ENCODE results near the gene ELAVL3. TPM values are rescaled to one million over a fixed set of nuclear protein-coding genes. Genes with fewer than 3 reads are reported as not detected.

The ELAVL3 gene
- not detected for total RNA-seq

DNA sequence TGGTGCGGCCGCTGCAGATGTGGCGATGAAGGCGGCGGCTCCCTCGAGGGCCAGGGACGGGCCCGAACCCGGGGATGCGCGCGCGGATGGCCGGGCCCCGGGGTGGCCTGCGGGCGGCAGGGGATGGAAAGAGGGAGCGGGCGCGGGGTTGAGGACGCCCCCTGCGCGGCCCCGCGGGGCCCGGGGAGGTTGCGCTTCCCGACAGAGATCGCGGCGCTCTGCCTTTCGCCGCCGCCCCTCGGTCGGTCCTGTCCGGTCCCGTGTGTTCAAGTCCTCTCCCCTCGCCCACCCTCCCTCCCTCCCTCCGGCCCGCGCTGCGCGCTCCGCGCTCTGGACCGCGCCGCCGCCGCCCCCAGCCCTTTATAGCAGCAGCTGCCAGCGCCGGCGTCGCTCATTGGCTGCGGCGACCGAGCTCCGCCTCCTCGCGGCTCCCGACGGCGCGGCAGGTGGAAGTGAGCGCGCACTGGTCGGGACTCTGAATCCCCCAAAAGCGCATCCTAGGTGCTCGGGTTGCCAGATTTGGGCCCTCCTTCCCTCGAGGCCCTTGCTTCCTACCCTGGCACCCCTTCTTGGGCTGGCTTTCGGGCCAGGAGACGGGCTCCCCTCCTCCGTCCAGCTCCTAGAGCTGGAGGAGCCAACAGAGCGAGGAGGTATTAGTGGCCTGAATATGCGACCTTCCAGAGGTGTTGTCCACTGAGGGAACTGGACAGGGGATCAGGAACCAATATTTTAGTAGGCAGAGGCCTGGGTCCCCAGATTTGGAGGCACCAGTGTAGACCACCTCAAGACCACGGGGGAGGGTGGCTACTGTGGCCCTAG, at the start of gene ELAVL3:
ELAVL3 (minus strand) TSS at position 332 of the 819 bp plus-strand sequence. CDS start 438 bp downstream, outside the sequence.
- H3K9me3 Mint-ChIP-seq (ENCODE audit: low read depth): no peaks in the 10 kb centered on the region
- no peak for DNase-seq
- H3K36me3 Mint-ChIP-seq: peaks cover 3% of the 10 kb centered on the region
- H3K4me3 Mint-ChIP-seq: peak within 1 kb of the TSS; percentile 53
- CTCF ChIA-PET: interaction anchor here (1.0 to 3.4 kb wide), 4 partner anchors 13 to 100 kb away, joined by 3 to 52 read pairs (median 12); partner anchors contain the start of gene EPOR
- no peak for ATAC-seq
- H3K27ac Mint-ChIP-seq: no peak within 1 kb of the TSS
- peaks cover 34% of the 10 kb centered on the region for H3K27me3 Mint-ChIP-seq
- H3K4me1 Mint-ChIP-seq: peaks cover 20% of the 10 kb centered on the region

DNA sequence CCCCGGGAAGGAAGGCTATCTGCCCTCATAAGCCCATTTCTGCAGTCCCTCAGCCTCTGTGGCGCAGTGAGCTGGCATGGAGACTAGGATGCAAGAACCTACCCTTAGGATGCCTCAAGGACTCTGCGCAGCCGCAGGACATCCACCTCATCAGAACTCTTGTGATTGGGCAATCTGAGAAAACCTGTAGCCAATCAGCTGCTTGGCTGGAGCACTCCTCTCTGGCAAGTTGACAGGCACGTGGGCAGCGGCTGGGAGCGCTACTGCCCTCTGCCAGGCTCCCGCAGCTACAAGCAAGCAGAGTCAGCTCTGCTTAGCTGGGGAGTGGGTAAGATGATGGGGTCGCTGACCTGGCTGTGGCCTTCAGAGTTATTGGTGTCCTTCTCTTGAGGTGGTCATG, 49.6 kb upstream of the ELAVL3 start:
- Mint-ChIP-seq H3K27ac (no peak overlapping the region), H3K9me3 (ENCODE audit: low read depth) (no peaks in the 10 kb centered on the region), H3K36me3 (peaks cover 5% of the 10 kb centered on the region), H3K4me1 (peaks cover 31% of the 10 kb centered on the region), H3K27me3 (peaks cover 5% of the 10 kb centered on the region), H3K4me3 (no peak overlapping the region)
- ATAC-seq: no peak
- peak; percentile 58 for DNase-seq
- CTCF ChIA-PET: interaction anchor here (0.7 to 1.0 kb wide), 2 partner anchors 33 to 149 kb away, joined by 3 to 6 read pairs; no protein-coding TSS in a partner anchor

DNA sequence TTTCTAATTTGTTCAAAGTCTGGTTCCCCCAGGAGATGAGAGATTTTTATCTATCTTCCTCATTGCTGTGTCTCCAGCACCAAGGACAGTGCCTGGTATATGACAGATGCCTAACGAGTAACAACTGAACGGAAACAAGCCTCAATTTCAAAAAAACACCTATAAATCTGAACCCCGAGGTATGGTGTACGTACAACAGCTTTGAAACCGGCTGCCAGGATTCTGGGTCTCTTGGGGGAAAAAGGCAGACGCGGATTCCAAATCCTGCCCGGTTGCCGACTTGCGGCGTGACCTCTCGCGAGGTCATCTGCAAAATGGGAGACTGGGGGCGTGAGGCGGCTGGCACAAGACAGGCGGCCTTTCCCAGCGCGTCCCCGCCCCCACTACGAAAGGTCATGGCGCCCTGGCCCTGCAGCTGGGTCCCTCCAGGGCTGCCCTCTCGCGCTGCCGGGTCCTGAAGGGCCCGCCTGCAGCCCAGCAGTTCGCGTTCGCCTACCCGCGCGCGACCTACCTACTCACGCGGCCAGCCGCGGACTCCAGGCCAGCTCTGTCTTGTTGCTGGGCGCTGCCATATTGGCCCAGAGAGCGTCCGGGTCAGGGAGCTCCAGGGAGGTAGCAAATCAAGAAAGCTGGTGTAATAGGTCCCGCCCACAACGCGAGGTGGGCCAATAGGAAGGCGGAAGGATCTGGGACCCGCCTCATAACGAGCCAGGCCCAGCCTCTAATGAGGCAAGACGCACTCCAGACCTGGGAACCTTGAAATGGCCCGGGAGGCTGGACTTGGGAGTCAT, 47.9 kb upstream of the ELAVL3 start, which contains the start of gene ECSIT:
ECSIT (minus strand) TSS at position 584 of the 791 bp plus-strand sequence. CDS start 9,964 bp downstream, outside the sequence.
- Mint-ChIP-seq H3K27me3 (no peaks in the 10 kb centered on the region), H3K4me3 (peak within 1 kb of the TSS; percentile 92), H3K27ac (peak within 1 kb of the TSS; percentile 86), H3K36me3 (peaks cover 5% of the 10 kb centered on the region), H3K9me3 (ENCODE audit: low read depth) (no peaks in the 10 kb centered on the region), H3K4me1 (peaks cover 25% of the 10 kb centered on the region)
- peak; percentile 99 for ATAC-seq
- peak; percentile 97 for DNase-seq
- CTCF ChIA-PET: interaction anchor here (0.8 to 1.5 kb wide), 7 partner anchors 10 to 148 kb away, joined by 3 to 7 read pairs (median 5); no protein-coding TSS in a partner anchor

DNA sequence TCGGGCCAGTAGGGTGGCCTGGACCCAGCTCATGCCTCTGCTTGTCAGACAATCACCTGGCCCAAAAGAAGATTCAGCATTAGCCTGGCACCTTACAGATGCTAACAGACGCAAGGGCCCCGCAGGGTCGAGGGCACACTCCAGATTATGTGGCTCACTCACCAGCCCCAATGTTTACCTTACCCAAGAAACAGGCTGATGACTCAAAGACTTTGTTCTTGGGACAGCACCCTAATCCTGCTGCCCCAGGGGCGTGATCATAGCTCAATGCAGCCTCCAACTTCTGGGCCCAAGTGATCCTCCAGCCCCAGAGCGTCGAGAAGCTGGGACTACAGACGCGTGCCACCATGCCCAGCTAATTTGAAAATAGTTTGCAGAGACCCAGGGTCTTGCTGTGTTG, 38.3 kb upstream of the ELAVL3 start:
- Mint-ChIP-seq H3K27ac (no peak overlapping the region), H3K4me3 (no peak overlapping the region), H3K9me3 (ENCODE audit: low read depth) (no peaks in the 10 kb centered on the region), H3K36me3 (peaks cover 7% of the 10 kb centered on the region), H3K4me1 (no peaks in the 10 kb centered on the region), H3K27me3 (no peaks in the 10 kb centered on the region)
- no peak for DNase-seq
- no peak for ATAC-seq
- CTCF ChIA-PET: interaction anchor here (1.1 to 1.7 kb wide), 4 partner anchors 9 to 36 kb away, joined by 3 to 6 read pairs (median 4); partner anchors contain the start of gene ECSIT

DNA sequence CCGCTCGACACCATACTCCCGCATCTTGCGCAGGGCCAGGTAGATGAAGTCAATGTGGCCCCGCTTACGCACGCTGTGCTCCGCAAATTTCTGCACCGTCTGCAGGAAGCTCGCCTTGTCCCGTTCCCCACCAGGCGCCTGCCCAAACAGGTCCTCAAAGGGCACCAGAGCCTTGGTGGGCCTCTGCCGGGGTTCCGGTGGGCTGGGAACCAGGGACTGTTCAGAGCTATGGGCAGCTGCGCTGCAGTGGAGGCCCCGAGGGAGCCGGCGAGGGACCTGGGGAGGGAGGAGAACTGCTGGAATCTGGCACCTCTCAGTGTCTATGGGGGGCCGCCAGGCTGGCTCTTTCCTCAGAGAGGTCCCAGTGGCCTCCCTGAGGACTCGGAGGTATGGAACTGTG, 33.1 kb upstream of the ELAVL3 start:
- no peak for ATAC-seq
- CTCF ChIA-PET: interaction anchor here (0.9 kb wide), 1 partner anchor 64 kb away, joined by 3 read pairs; no protein-coding TSS in a partner anchor
- no peak overlapping the region for H3K4me3 Mint-ChIP-seq
- DNase-seq: no peak
- H3K27me3 Mint-ChIP-seq: no peaks in the 10 kb centered on the region
- peaks cover 3% of the 10 kb centered on the region for H3K36me3 Mint-ChIP-seq
- H3K9me3 Mint-ChIP-seq (ENCODE audit: low read depth): no peaks in the 10 kb centered on the region
- no peaks in the 10 kb centered on the region for H3K4me1 Mint-ChIP-seq
- H3K27ac Mint-ChIP-seq: no peak overlapping the region

DNA sequence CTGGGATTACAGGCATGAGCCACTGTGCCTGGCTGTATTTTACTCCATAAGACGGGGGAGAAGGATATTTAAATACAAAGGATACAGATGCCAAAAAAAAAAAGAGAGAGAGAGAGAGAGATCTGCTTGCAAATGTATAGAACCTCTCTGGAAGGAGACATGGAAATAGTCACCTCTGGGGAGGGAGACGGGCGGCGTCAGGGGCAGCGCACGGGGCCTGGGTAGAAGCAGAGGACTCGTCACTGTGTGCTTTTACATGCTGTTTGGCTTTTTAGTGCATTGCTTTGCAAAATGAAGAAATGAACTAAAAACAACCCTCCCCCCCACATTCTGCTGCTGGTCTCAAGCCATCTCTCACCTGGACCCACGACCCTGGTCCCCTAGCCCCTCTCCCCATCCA, 29.6 kb upstream of the ELAVL3 start:
- ATAC-seq (no peak), DNase-seq (no peak)
- CTCF ChIA-PET: no interaction called here
- Mint-ChIP-seq H3K36me3 (peaks cover 2% of the 10 kb centered on the region), H3K9me3 (ENCODE audit: low read depth) (no peaks in the 10 kb centered on the region), H3K27ac (no peak overlapping the region), H3K4me3 (no peak overlapping the region), H3K4me1 (peaks cover 13% of the 10 kb centered on the region), H3K27me3 (no peaks in the 10 kb centered on the region)

DNA sequence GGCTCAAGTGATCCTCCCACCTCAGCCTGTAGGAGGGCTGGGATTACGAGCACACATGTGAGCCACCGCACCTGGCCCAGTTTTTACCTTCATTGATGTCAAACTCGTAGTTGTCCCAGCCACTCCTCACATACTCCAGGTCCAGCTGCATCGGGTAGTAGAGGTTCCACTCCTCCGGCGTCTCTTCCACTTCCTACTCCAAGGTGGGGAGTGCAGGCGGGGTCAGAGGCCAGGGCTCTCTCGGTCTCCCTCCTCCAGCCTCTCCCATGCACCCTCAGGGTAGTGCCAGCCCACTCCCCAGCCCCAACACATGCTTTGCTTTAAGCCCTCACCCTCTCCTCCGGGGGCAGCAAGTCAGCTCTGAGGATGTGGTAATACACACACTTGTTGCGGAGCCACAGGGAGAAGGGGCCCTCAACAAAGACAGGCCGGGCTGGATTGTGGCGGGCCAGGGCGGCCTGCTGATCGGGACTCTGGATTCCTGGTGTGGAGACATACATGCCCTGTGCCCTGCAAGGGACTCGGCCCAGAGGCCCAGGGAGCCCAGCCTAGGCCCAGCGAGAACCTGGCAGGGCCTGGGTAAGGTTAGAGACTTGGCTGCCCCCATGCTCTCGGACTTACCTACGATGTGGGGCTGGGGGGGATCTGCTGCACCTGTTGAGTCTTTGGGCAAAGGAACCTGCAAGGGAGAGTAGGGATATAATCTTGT, 26.7 kb upstream of the ELAVL3 start:
- DNase-seq (no peak), ATAC-seq (no peak)
- no peaks in the 10 kb centered on the region for H3K9me3 Mint-ChIP-seq (ENCODE audit: low read depth)
- peak overlapping the region; percentile 81 for H3K4me3 Mint-ChIP-seq
- H3K27ac Mint-ChIP-seq: peak overlapping the region; percentile 32
- CTCF ChIA-PET: interaction anchor here (1.5 kb wide), 1 partner anchor 26 kb away, joined by 5 read pairs; no protein-coding TSS in a partner anchor
- H3K4me1 Mint-ChIP-seq: peaks cover 20% of the 10 kb centered on the region
- H3K27me3 Mint-ChIP-seq: no peaks in the 10 kb centered on the region
- peaks cover 2% of the 10 kb centered on the region for H3K36me3 Mint-ChIP-seq

DNA sequence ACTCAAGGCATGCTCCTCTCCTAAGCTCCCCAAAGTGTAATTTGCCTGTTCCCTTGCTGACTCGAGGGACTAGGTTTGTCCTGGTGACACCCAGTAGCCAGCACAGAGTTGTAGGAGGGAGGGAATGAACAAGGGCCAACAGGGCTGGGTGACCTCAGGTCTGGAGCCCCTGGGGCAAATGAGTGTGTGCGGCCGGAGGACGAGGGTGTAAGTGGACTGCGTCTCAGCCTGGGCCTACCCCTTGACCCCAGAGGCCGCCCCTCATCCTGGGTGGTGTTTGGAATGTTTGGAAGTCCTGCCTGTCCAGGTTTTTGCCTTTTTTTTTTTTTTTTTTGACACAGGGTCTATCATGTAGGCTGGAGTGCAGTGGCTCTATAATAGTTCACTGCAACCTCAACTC, 26.1 kb upstream of the ELAVL3 start:
- no peak for DNase-seq
- peak overlapping the region; percentile 92 for H3K27ac Mint-ChIP-seq
- CTCF ChIA-PET: interaction anchor here (1.0 to 2.1 kb wide), 3 partner anchors 24 to 130 kb away, joined by 4 to 8 read pairs (median 4); no protein-coding TSS in a partner anchor

DNA sequence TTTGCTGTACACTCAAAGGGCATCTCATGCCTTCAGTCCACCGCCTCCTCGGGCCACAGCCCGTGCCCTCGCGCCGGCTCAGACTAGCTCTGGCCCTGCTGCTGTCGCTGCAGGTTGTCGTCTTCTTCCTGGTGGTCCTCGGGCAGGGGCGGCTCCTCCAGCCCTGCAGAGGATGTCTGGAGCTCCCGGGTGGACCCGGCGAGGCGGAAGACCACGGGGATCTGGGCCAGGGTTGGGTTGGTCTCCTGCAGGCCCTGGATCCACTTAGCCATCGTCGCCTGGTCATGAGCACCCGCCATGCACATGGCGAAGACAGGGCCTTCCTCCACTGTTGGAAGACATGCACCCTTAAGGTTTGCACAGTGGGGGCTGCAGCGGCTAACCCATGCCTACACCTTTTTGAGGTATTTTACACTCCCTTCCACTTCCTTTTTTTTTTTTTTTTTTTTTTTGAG, 25.3 kb upstream of the ELAVL3 start:
- no peaks in the 10 kb centered on the region for H3K9me3 Mint-ChIP-seq (ENCODE audit: low read depth)
- no peaks in the 10 kb centered on the region for H3K27me3 Mint-ChIP-seq
- peak overlapping the region; percentile 92 for H3K27ac Mint-ChIP-seq
- no peak for DNase-seq
- ATAC-seq: peak; percentile 40
- H3K36me3 Mint-ChIP-seq: peaks cover 1% of the 10 kb centered on the region
- peak overlapping the region; percentile 81 for H3K4me3 Mint-ChIP-seq
- peaks cover 20% of the 10 kb centered on the region for H3K4me1 Mint-ChIP-seq
- CTCF ChIA-PET: interaction anchor here (1.0 to 2.1 kb wide), 3 partner anchors 23 to 129 kb away, joined by 4 to 8 read pairs (median 4); no protein-coding TSS in a partner anchor

More for the DNA sequence above, 26.1 kb upstream of the ELAVL3 start:
- H3K4me3 Mint-ChIP-seq: peak overlapping the region; percentile 81
- no peak for ATAC-seq
- H3K4me1 Mint-ChIP-seq: peaks cover 20% of the 10 kb centered on the region
- no peaks in the 10 kb centered on the region for H3K9me3 Mint-ChIP-seq (ENCODE audit: low read depth)
- H3K27me3 Mint-ChIP-seq: no peaks in the 10 kb centered on the region
- H3K36me3 Mint-ChIP-seq: peaks cover 1% of the 10 kb centered on the region

DNA sequence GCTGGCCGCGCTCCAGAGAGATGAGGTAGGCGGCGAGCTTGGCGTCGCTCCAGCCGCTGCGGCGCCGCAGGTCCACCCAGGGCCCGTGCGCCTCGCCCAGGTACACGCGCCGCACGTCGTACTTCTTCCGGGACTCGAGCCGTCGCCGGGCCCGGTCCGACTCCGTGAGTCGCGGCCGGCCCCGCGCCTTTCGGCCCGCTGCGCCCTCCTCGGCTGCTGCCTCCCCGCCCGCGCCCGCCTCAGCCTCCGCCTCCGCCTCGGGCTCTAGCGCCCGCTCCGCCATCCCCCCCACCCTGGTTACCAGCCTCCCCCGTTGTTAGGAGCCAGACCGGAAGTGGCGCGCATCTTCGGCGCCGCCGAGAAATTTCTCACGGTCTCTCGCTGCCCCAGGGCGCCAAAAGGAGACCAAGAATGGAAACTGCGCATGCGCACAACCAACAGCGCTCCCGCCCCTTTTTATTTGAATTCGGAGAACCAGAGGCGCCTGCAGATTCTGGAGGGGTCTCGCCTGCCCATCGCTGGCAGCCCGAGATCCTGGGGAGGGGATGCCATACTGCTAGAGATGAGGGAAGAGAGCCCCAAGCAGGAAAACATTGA, 24.8 kb upstream of the ELAVL3 start, which contains the start of gene ZNF653:
ZNF653 (minus strand) TSS at position 336 of the 597 bp plus-strand sequence; CDS start at position 283, 53 bp downstream.
- Mint-ChIP-seq H3K4me3 (peak within 1 kb of the TSS; percentile 81), H3K4me1 (peaks cover 20% of the 10 kb centered on the region), H3K9me3 (ENCODE audit: low read depth) (no peaks in the 10 kb centered on the region), H3K27ac (peak within 1 kb of the TSS; percentile 92), H3K36me3 (peaks cover 1% of the 10 kb centered on the region), H3K27me3 (no peaks in the 10 kb centered on the region)
- CTCF ChIA-PET: interaction anchor here (1.0 to 2.1 kb wide), 4 partner anchors 23 to 419 kb away, joined by 3 to 8 read pairs (median 4); no protein-coding TSS in a partner anchor
- ATAC-seq: peak; percentile 72
- peak; percentile 97 for DNase-seq

DNA sequence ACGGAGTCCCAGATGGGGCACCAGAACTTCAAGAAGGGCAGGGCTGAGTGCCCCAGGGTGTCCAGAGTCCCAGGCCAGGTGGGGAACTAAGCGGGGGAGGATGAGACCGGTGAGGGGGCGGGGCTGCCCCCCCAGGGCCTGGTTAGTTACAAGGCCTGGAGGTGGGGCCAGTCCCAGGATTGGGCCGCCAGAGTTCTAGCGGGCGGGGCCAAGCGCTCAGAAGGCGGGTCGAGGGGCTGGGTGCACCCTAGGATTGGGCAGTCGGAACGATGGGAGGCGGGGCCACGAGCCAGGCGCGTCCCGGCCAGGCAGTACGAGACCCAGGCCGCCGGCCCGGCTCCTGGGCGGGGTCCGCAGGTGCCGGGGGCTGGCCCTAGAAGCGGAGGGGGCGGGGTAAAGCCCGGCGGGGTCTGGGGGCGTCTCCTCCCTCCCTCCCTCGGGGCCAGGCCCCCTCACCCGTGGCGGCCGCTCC, 24.2 kb upstream of the ELAVL3 start:
- CTCF ChIA-PET: interaction anchor here (1.0 to 2.1 kb wide), 3 partner anchors 22 to 419 kb away, joined by 3 to 8 read pairs (median 3); no protein-coding TSS in a partner anchor
- H3K4me3 Mint-ChIP-seq: peak overlapping the region; percentile 81
- H3K36me3 Mint-ChIP-seq: peaks cover 1% of the 10 kb centered on the region
- H3K27me3 Mint-ChIP-seq: no peaks in the 10 kb centered on the region
- peak; percentile 94 for ATAC-seq
- H3K9me3 Mint-ChIP-seq (ENCODE audit: low read depth): no peaks in the 10 kb centered on the region
- H3K4me1 Mint-ChIP-seq: peaks cover 20% of the 10 kb centered on the region
- peak; percentile 98 for DNase-seq
- peak overlapping the region; percentile 92 for H3K27ac Mint-ChIP-seq

Measured in activated CD8-positive, alpha-beta memory T cell treated with anti-CD3 and anti-CD28 coated beads, Interleukin-2, amount 10 ng/mL, durations not matched to agents 7 days and 5 days (primary cell).